SK-N-SH (cell line): ENCODE measurements around the gene NRL. TPM values are rescaled to one million over a fixed set of nuclear protein-coding genes. Genes with fewer than 3 reads are reported as not detected.

ENCODE experiments used
- CTCF ChIA-PET: fragments of 300-600, 350-600 bp; formaldehyde crosslinking; extraction: SDS; loops from one replicate; lab custom pipeline; 2021; lab: Yijun Ruan, JAX
- POLR2A ChIA-PET: fragments of 350-600 bp; sonication (Branson Sonifier 250); formaldehyde crosslinking; extraction: SDS; loops from one replicate; lab custom pipeline; 2020; ENCODE audit warnings: antibody characterized with exemption, inconsistent platforms; lab: Yijun Ruan, JAX
- DNase-seq: peaks from one replicate; pipeline ENCODE4 v3.0.0; 2012
- H2AFZ ChIP-seq: fragments of 200-600 bp; sonication (generic); 2 replicates; pipeline ENCODE4 v1.8.1; 2016; ENCODE audit warnings: antibody characterized with exemption, mild to moderate bottlenecking, low read depth
- H3F3A ChIP-seq: fragments of 200-600 bp; sonication (generic); replicated peaks from 2 replicates; pipeline ENCODE3; 2016; ENCODE audit warnings: antibody characterized with exemption, mild to moderate bottlenecking; ENCODE audit not compliant: insufficient read depth
- H3K27ac ChIP-seq, 2 experiments: fragments of 200-500 bp in 1 of 2; fragments of 200-600 bp in 1 of 2; sonication (Bioruptor generic) in 1 of 2; sonication (generic), shearing (Covaris generic) in 1 of 2; 2 replicates each; pipeline versions ENCODE4 v1.5.1 to v1.6.1; 2014 to 2016; ENCODE audit warnings: low read depth in 2 of 2, inconsistent platforms in 1 of 2, low read length in 1 of 2, mild to moderate bottlenecking in 1 of 2, mixed read lengths in 1 of 2
- H3K27me3 ChIP-seq: fragments of 200-600 bp; sonication (generic), shearing (Covaris generic); 2 replicates; pipeline ENCODE4 v1.6.1; 2016; ENCODE audit warnings: mixed run types; ENCODE audit not compliant: insufficient read depth
- H3K36me3 ChIP-seq, 2 experiments: fragments of 200-500 bp in 1 of 2; fragments of 200-600 bp in 1 of 2; sonication (Bioruptor generic) in 1 of 2; sonication (generic) in 1 of 2; replicated peaks in 1 of 2; 2 replicates each; pipeline versions ENCODE3 to v1.5.1; 2014 to 2016; ENCODE audit warnings: low read length in 1 of 2, mild to moderate bottlenecking in 1 of 2; ENCODE audit not compliant: insufficient read depth in 2 of 2, control insufficient read depth in 1 of 2
- H3K4me1 ChIP-seq, 2 experiments: fragments of 200-500 bp in 1 of 2; fragments of 200-600 bp in 1 of 2; sonication (Bioruptor generic) in 1 of 2; sonication (generic), shearing (Covaris generic) in 1 of 2; 2 replicates each; pipeline versions ENCODE4 v1.5.1 to v1.6.1; 2014 to 2016; ENCODE audit warnings: low read depth in 1 of 2, low read length in 1 of 2, mixed run types in 1 of 2; ENCODE audit not compliant: insufficient read depth in 2 of 2, control insufficient read depth in 1 of 2
- H3K4me2 ChIP-seq: fragments of 200-600 bp; sonication (generic), shearing (Covaris generic); 2 replicates; pipeline ENCODE4 v1.6.1; 2017; ENCODE audit warnings: mixed run types
- H3K4me3 ChIP-seq, 2 experiments: fragments of 200-500 bp in 1 of 2; fragments of 200-600 bp in 1 of 2; sonication (Bioruptor generic) in 1 of 2; sonication (generic), shearing (Covaris generic) in 1 of 2; 2 replicates each; pipeline versions ENCODE4 v1.5.1 to v1.8.1; 2014 to 2016; ENCODE audit warnings: low read depth in 2 of 2, inconsistent platforms in 1 of 2, low read length in 1 of 2, mild to moderate bottlenecking in 1 of 2, mixed read lengths in 1 of 2, moderate library complexity in 1 of 2
- H3K79me2 ChIP-seq: fragments of 200-600 bp; sonication (generic); 2 replicates; pipeline ENCODE4 v1.8.1; 2017; ENCODE audit warnings: mild to moderate bottlenecking; ENCODE audit not compliant: insufficient read depth
- H3K9ac ChIP-seq: fragments of 200-600 bp; sonication (generic); 2 replicates; pipeline ENCODE4 v1.6.1; 2017; ENCODE audit warnings: mixed run types
- H3K9me2 ChIP-seq: fragments of 200-600 bp; sonication (generic); 2 replicates; pipeline ENCODE4 v1.6.1; 2017; ENCODE audit warnings: mixed run types
- H3K9me3 ChIP-seq: fragments of 200-600 bp; sonication (generic); 2 replicates; pipeline ENCODE4 v1.6.1; 2017; ENCODE audit warnings: mixed run types, mild to moderate bottlenecking, moderate library complexity
- H4K20me1 ChIP-seq: fragments of 200-600 bp; sonication (generic); 2 replicates; pipeline ENCODE4 v1.6.1; 2017; ENCODE audit warnings: mild to moderate bottlenecking, mixed run types; ENCODE audit not compliant: insufficient read depth
- GATA2 ChIP-seq: sonication (generic); formaldehyde crosslinking; IDR thresholded peaks from 2 replicates; pipeline ENCODE4 v1.5.0; 2020; ENCODE audit warnings: mild to moderate bottlenecking, missing genetic modification reagents
- JUND ChIP-seq: IDR thresholded peaks from 2 replicates; pipeline ENCODE4 v1.4.0; 2012
- MXI1 ChIP-seq: IDR thresholded peaks from 2 replicates; pipeline ENCODE4 v1.6.1; 2012; ENCODE audit warnings: mild to moderate bottlenecking, low read depth, low read length, improper control_type of control experiment
- RAD21 ChIP-seq: IDR thresholded peaks from 2 replicates; pipeline ENCODE4 v1.6.1; 2012; ENCODE audit warnings: mild to moderate bottlenecking, low read length
- RCOR1 ChIP-seq: fragments of 150-350 bp; IDR thresholded peaks from 2 replicates; pipeline ENCODE4 v1.6.1; 2017; ENCODE audit warnings: antibody characterized with exemption, low read length
- SMC3 ChIP-seq: IDR thresholded peaks from 2 replicates; pipeline ENCODE4 v1.6.1; 2012; ENCODE audit warnings: low read depth, low read length, improper control_type of control experiment
- TAF1 ChIP-seq: IDR thresholded peaks from 2 replicates; pipeline ENCODE4 v1.6.1; 2012; ENCODE audit warnings: low read depth, mild to moderate bottlenecking, low read length, moderate library complexity, borderline replicate concordance
- WGBS: methylation state at CpG from one replicate; pipeline ENCODE4 v1.1.6; 2017; ENCODE audit warnings: low lambda C conversion rate; 5-methylcytosine and 5-hydroxymethylcytosine counted together
- polyA plus RNA-seq, 3 experiments: library from polyadenylated mRNA; depleted of rRNA; stranded (reverse); fragments of >200 nt; gene quantifications; 2 replicates each; pipeline ENCODE4 v1.2.3, GENCODE V29; 2012
- TF ChIP-seq, protein P1 (sequence below): IDR thresholded peaks from 2 replicates; pipeline ENCODE4 v1.6.1; 2012; ENCODE audit warnings: mild to moderate bottlenecking, low read depth, low read length, moderate library complexity
- TF ChIP-seq, protein P2 (sequence below): fragments of 200-600 bp; sonication (generic); IDR thresholded peaks from 2 replicates; pipeline ENCODE4 v1.6.1; 2017; ENCODE audit warnings: antibody characterized with exemption, mild to moderate bottlenecking, moderate library complexity

Gene NRL
- polyA plus RNA-seq, 1 of the 3 experiments (the other 2 are of a cell fraction) = 0.76 TPM

GRCh38 chr14:24138396-24139271, 23.9 kb upstream of the NRL start:
- Histone ChIP-seq H3K9me3 (no peaks in the 10 kb centered on the region), H3F3A (peaks cover 18% of the 10 kb centered on the region), H3K4me2 (no peak overlapping the region), H3K27ac (no peak overlapping the region), H3K27me3 (no peaks in the 10 kb centered on the region), H3K36me3 (peaks cover 21 to 33% of the 10 kb centered on the region in 2 experiments), H4K20me1 (no peaks in the 10 kb centered on the region), H3K4me3 (no peak overlapping the region), H3K9me2 (no peaks in the 10 kb centered on the region), H3K79me2 (peaks cover 39% of the 10 kb centered on the region), H3K9ac (no peak overlapping the region), H3K4me1 (peaks cover 6 to 36% of the 10 kb centered on the region in 2 experiments; a peak in 3 of 4 replicates), H2AFZ (no peak overlapping the region)
- DNase-seq = no peak
- ChIA-PET POLR2A (interaction anchor here (1.1 to 1.8 kb wide), 3 partner anchors 8 to 32 kb away, joined by 3 to 5 read pairs (median 5); partner anchors contain the start of genes DCAF11, NRL and PSME2), CTCF (interaction anchor here (1.1 to 4.7 kb wide), 4 partner anchors 8 to 30 kb away, joined by 3 to 22 read pairs (median 5); partner anchors contain the start of genes IRF9 and RNF31)
- TF ChIP-seq GATA2 (CRISPR knock-in tag) (no peak), JUND (no peak), SMC3 (no peak), TAF1 (no peak), RCOR1 (no peak), RAD21 (no peak), MXI1 (no peak)
- TF ChIP-seq, protein P1, sequence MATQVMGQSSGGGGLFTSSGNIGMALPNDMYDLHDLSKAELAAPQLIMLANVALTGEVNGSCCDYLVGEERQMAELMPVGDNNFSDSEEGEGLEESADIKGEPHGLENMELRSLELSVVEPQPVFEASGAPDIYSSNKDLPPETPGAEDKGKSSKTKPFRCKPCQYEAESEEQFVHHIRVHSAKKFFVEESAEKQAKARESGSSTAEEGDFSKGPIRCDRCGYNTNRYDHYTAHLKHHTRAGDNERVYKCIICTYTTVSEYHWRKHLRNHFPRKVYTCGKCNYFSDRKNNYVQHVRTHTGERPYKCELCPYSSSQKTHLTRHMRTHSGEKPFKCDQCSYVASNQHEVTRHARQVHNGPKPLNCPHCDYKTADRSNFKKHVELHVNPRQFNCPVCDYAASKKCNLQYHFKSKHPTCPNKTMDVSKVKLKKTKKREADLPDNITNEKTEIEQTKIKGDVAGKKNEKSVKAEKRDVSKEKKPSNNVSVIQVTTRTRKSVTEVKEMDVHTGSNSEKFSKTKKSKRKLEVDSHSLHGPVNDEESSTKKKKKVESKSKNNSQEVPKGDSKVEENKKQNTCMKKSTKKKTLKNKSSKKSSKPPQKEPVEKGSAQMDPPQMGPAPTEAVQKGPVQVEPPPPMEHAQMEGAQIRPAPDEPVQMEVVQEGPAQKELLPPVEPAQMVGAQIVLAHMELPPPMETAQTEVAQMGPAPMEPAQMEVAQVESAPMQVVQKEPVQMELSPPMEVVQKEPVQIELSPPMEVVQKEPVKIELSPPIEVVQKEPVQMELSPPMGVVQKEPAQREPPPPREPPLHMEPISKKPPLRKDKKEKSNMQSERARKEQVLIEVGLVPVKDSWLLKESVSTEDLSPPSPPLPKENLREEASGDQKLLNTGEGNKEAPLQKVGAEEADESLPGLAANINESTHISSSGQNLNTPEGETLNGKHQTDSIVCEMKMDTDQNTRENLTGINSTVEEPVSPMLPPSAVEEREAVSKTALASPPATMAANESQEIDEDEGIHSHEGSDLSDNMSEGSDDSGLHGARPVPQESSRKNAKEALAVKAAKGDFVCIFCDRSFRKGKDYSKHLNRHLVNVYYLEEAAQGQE = no peak
- TF ChIP-seq, protein P2, sequence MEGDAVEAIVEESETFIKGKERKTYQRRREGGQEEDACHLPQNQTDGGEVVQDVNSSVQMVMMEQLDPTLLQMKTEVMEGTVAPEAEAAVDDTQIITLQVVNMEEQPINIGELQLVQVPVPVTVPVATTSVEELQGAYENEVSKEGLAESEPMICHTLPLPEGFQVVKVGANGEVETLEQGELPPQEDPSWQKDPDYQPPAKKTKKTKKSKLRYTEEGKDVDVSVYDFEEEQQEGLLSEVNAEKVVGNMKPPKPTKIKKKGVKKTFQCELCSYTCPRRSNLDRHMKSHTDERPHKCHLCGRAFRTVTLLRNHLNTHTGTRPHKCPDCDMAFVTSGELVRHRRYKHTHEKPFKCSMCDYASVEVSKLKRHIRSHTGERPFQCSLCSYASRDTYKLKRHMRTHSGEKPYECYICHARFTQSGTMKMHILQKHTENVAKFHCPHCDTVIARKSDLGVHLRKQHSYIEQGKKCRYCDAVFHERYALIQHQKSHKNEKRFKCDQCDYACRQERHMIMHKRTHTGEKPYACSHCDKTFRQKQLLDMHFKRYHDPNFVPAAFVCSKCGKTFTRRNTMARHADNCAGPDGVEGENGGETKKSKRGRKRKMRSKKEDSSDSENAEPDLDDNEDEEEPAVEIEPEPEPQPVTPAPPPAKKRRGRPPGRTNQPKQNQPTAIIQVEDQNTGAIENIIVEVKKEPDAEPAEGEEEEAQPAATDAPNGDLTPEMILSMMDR = no peak
- 91% methylated on average over 8 of the region's 13 CpGs for WGBS
